ENCODE measurements around the gene TSC2. TPM values are rescaled to one million over a fixed set of nuclear protein-coding genes. Genes with fewer than 3 reads are reported as not detected.

TSC2 gene
- total RNA-seq, 4 donors from 2014 or later, result 88.3 to 206 (median 127) TPM

DNA sequence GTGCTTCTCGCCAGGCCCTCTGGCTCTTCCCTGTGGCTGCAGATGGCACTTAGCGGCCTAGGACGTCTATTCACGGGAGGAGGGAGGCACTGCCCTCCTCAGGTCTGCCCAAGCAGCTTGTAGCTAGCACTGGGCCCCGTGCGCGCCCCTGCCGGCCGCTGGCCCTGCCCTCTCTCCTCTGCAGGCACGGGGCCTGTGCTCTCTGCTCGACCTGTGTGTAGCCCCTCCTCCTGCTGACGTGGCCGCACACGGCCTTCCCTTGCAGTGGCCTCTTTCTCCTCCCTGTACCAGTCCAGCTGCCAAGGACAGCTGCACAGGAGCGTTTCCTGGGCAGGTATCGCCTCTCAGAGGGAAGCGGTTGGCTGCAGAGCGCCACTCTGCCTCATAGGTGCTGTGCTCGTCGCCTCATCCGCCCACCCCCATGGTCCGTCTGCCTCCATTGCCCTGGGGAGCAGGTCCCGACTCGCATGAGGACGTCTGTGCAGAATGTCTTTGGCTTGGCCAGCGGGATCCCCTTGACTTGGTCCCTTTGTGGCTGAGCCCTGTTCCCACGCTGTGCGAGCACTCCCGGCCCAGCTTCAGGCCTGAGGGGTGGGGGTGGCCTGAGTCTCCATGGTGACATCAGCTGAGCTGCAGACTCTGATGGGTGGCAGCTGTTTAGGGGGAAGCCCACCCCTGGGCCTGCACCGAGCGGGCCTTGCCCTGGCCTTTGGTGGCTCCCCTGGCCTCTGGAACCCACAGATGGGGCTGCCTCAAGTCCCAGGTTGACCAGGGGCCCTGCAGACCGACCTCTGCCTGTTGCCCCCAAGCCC lies 34.6 kb downstream of the TSC2 start:
- intact Hi-C loops (cut with DNase I; ENCODE audit: low total_unique reads), result no loop called here
- peaks cover 0 to 8% (median 4%) of the 10 kb centered on the region in 4 donors for H3K36me3 ChIP-seq
- peak overlapping the region in 3 of 4 donors; percentile 31 to 60 (median 58) for H3K27ac ChIP-seq
- in situ Hi-C loops (cut with MboI; ENCODE audit: low pct_ligation_motif_present in 1 of 4, low pct_unique_long_range_greater_than_20kb in 1 of 4, low sequenced_read_pairs in 3 of 4), result no loop called here
- TF ChIP-seq, protein P1, sequence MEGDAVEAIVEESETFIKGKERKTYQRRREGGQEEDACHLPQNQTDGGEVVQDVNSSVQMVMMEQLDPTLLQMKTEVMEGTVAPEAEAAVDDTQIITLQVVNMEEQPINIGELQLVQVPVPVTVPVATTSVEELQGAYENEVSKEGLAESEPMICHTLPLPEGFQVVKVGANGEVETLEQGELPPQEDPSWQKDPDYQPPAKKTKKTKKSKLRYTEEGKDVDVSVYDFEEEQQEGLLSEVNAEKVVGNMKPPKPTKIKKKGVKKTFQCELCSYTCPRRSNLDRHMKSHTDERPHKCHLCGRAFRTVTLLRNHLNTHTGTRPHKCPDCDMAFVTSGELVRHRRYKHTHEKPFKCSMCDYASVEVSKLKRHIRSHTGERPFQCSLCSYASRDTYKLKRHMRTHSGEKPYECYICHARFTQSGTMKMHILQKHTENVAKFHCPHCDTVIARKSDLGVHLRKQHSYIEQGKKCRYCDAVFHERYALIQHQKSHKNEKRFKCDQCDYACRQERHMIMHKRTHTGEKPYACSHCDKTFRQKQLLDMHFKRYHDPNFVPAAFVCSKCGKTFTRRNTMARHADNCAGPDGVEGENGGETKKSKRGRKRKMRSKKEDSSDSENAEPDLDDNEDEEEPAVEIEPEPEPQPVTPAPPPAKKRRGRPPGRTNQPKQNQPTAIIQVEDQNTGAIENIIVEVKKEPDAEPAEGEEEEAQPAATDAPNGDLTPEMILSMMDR (IDR thresholded peaks at IDR 0.05), result peak in 3 of 5 experiments; percentile 18 to 36 (median 25)
- TF ChIP-seq POLR2A (IDR thresholded peaks at IDR 0.05) (no peak), POLR2AphosphoS5 (IDR thresholded peaks at IDR 0.05) (peak; percentile 19 to 32 (median 22))
- WGBS, 2 donors (ENCODE audit: low coverage in 1 of 2), result 64 to 76% methylated on average over 8 to 24 of the region's 32 CpGs
- no peaks in the 10 kb centered on the region for H3K9me3 ChIP-seq
- H3K27me3 ChIP-seq, result no peaks in the 10 kb centered on the region
- peaks cover 0 to 18% (median 9%) of the 10 kb centered on the region in 4 donors for H3K4me1 ChIP-seq
- peak; percentile 50 for DNase-seq
- H3K4me3 ChIP-seq, result no peak overlapping the region

DNA sequence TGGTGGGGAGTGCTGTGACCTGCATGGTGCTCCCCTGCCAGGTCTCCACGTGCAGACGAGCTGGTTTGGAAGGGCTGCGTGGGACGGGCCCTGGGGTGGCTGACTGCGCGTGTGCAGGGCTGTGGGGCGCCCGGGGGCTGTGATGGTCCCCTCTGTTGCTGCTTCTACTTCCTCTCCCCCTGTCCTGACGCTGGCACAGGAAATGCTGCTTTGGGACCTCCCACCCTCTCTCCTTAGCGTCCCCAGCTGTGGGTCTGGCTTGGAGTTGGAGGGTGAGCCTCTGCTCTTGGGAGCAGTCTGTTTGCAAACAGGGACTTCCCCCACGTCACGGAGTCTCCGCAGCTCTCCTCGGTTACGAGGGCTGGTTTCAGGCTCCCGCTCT lies 35.2 kb downstream of the TSC2 start:
- Histone ChIP-seq H3K4me3 (no peak overlapping the region), H3K27me3 (no peaks in the 10 kb centered on the region), H3K27ac (peak overlapping the region in 3 of 4 donors; percentile 31 to 60 (median 58)), H3K9me3 (no peaks in the 10 kb centered on the region), H3K36me3 (peaks cover 0 to 8% (median 4%) of the 10 kb centered on the region in 4 donors), H3K4me1 (peaks cover 0 to 19% (median 11%) of the 10 kb centered on the region in 4 donors)
- DNase-seq, result no peak
- in situ Hi-C loops (cut with MboI; ENCODE audit: low pct_ligation_motif_present in 1 of 4, low pct_unique_long_range_greater_than_20kb in 1 of 4, low sequenced_read_pairs in 3 of 4) (no loop called here), intact Hi-C loops (cut with DNase I; ENCODE audit: low total_unique reads) (no loop called here)
- TF ChIP-seq EP300 (IDR thresholded peaks at IDR 0.05; ENCODE audit: low read depth) (no peak), POLR2A (IDR thresholded peaks at IDR 0.05) (no peak), POLR2AphosphoS5 (IDR thresholded peaks at IDR 0.05) (no peak)
- TF ChIP-seq, protein P1 (IDR thresholded peaks at IDR 0.05), result no peak
- WGBS, 2 donors (ENCODE audit: low coverage in 1 of 2), result 70% methylated on average over 16 of the region's 16 CpGs; no CpG with 5 or more reads in 1 of the 2 donors

DNA sequence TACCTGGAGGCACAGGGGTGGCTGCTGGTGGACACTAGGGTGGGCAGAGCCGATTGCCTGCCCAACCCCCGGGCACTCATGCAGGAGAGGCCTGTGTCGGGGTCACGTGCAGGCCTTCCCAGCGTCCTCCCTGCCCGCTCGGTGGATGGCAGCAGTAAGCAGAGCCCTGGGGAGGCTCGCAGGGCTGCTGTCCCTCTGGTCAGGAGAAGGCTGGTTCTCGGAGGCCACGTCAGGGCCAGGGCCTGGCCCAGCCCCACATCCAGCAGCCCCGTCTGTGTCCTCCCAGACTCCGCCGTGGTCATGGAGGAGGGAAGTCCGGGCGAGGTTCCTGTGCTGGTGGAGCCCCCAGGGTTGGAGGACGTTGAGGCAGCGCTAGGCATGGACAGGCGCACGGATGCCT lies 35.6 kb downstream of the TSC2 start:
- no peaks in the 10 kb centered on the region for H3K9me3 ChIP-seq
- TF ChIP-seq, protein P1 (IDR thresholded peaks at IDR 0.05), result no peak
- TF ChIP-seq POLR2A (IDR thresholded peaks at IDR 0.05) (no peak), POLR2AphosphoS5 (IDR thresholded peaks at IDR 0.05) (no peak), EP300 (IDR thresholded peaks at IDR 0.05; ENCODE audit: low read depth) (no peak)
- peak overlapping the region in 3 of 4 donors; percentile 31 to 60 (median 58) for H3K27ac ChIP-seq
- H3K4me3 ChIP-seq, result no peak overlapping the region
- H3K4me1 ChIP-seq, result peaks cover 0 to 19% (median 11%) of the 10 kb centered on the region in 4 donors
- 84% methylated on average over 16 of the region's 19 CpGs; no CpG with 5 or more reads in 1 of the 2 donors for WGBS, 2 donors (ENCODE audit: low coverage in 1 of 2)
- peaks cover 0 to 8% (median 4%) of the 10 kb centered on the region in 4 donors for H3K36me3 ChIP-seq
- in situ Hi-C loops (cut with MboI; ENCODE audit: low pct_ligation_motif_present in 1 of 4, low pct_unique_long_range_greater_than_20kb in 1 of 4, low sequenced_read_pairs in 3 of 4) (no loop called here), intact Hi-C loops (cut with DNase I; ENCODE audit: low total_unique reads) (no loop called here)
- DNase-seq, result no peak
- no peaks in the 10 kb centered on the region for H3K27me3 ChIP-seq

DNA sequence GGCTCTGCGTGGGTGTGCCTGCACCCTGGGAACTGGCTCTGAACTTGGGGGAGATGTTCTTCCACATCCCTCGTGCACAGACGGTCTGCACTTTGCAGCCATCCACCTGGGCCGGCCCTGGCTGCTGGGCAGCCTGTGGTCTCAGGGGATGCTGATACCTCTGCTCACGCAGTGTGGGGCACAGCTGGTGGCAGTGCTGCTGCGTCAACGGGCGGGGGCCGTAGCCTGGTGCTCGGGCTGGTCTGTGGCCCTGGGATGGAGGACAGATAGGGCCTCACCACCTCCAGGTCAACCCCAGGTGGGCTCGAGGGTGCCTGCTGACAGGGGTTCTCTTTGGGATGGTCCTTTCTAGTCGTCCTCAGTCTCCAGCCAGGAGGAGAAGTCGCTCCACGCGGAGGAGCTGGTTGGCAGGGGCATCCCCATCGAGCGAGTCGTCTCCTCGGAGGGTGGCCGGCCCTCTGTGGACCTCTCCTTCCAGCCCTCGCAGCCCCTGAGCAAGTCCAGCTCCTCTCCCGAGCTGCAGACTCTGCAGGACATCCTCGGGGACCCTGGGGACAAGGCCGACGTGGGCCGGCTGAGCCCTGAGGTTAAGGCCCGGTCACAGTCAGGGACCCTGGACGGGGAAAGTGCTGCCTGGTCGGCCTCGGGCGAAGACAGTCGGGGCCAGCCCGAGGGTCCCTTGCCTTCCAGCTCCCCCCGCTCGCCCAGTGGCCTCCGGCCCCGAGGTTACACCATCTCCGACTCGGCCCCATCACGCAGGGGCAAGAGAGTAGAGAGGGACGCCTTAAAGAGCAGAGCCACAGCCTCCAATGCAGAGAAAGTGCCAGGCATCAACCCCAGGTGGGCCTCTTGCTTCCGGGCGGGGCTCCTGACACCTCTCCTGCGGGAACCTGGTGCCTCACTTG lies 36.3 kb downstream of the TSC2 start:
- TF ChIP-seq POLR2A (IDR thresholded peaks at IDR 0.05) (no peak), POLR2AphosphoS5 (IDR thresholded peaks at IDR 0.05) (no peak), EP300 (IDR thresholded peaks at IDR 0.05; ENCODE audit: low read depth) (no peak)
- TF ChIP-seq, protein P1 (IDR thresholded peaks at IDR 0.05), result no peak
- Histone ChIP-seq H3K4me3 (no peak overlapping the region), H3K27me3 (no peaks in the 10 kb centered on the region), H3K36me3 (peaks cover 0 to 9% (median 4%) of the 10 kb centered on the region in 4 donors), H3K9me3 (no peaks in the 10 kb centered on the region), H3K4me1 (peaks cover 0 to 20% (median 12%) of the 10 kb centered on the region in 4 donors), H3K27ac (no peak overlapping the region)
- DNase-seq, result no peak
- in situ Hi-C loops (cut with MboI; ENCODE audit: low pct_ligation_motif_present in 1 of 4, low pct_unique_long_range_greater_than_20kb in 1 of 4, low sequenced_read_pairs in 3 of 4) (no loop called here), intact Hi-C loops (cut with DNase I; ENCODE audit: low total_unique reads) (no loop called here)
- 91 to 100% methylated on average over 4 to 43 of the region's 44 CpGs for WGBS, 2 donors (ENCODE audit: low coverage in 1 of 2)

All from transverse colon (tissue), 4 donors.